ENCODE measurements around the gene HBQ1.

DNA sequence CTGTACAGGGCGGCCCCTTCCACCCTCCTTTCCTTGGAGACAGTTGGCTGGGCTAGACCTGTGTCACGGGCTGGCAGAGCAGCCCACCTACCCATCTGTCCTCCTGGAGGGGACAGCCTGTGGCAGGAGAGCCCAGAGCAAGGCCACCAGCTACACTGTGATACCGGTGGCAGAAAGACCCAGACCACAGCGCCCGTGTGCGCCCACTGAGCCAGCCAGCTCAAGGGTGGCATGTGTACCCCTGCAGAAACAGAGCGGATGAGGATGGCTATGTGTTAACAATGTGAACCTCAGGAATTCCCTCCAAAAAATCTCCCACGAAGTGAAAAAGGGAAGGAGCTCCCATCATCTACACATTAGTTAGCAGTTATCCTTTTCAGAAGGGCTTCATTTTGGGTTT is 7.1 kb downstream of the HBQ1 start:
- TF ChIP-seq, protein P1, sequence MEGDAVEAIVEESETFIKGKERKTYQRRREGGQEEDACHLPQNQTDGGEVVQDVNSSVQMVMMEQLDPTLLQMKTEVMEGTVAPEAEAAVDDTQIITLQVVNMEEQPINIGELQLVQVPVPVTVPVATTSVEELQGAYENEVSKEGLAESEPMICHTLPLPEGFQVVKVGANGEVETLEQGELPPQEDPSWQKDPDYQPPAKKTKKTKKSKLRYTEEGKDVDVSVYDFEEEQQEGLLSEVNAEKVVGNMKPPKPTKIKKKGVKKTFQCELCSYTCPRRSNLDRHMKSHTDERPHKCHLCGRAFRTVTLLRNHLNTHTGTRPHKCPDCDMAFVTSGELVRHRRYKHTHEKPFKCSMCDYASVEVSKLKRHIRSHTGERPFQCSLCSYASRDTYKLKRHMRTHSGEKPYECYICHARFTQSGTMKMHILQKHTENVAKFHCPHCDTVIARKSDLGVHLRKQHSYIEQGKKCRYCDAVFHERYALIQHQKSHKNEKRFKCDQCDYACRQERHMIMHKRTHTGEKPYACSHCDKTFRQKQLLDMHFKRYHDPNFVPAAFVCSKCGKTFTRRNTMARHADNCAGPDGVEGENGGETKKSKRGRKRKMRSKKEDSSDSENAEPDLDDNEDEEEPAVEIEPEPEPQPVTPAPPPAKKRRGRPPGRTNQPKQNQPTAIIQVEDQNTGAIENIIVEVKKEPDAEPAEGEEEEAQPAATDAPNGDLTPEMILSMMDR (IDR thresholded peaks at IDR 0.05) = no peak
- no peak for TF ChIP-seq EP300 (IDR thresholded peaks at IDR 0.05)
- no peak for TF ChIP-seq POLR2A (IDR thresholded peaks at IDR 0.05)

All from sigmoid colon (tissue), 4 donors.